ENCODE results near the gene COQ2. TPM values are rescaled to one million over a fixed set of nuclear protein-coding genes. Genes with fewer than 3 reads are reported as not detected.

COQ2 gene
- total RNA-seq, 1 experiment from 2014 or later = 19.8 TPM

DNA sequence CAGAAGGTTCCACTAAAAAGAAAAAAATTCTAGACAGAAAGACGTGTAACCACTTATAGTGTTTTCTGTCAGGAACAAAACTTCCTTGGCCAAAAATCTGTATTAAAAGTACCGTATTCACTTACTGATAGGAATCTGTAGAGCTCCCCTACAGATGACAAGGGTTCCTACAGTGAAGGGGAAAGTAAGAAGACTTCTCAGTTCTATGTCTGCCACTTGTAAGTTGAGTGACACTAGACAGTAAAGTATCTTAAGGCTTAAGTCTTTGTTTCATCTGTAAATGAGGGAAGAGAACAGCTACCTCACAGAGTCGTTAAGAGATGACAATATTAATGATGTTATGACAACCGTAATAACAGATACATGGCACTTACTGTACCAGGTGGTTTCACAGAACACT, 3.3 kb downstream of the COQ2 start:
- WGBS (ENCODE audit: extremely low coverage, insufficient read length, low lambda C conversion rate) = no CpG with 5 or more reads among the region's 4 CpGs
- H3K36me3 Mint-ChIP-seq (ENCODE audit: insufficient read depth in 1 of 3, low read depth in 3 of 3) = peaks cover 0 to 8% (median 4%) of the 10 kb centered on the region in 3 experiments; a peak in 5 of 7 replicates

More for the DNA sequence above, 3.3 kb downstream of the COQ2 start:
- Histone ChIP-seq H2BK12ac (ENCODE audit: insufficient read length, low read depth, low read length) (no peak overlapping the region), H3K18ac (ENCODE audit: insufficient read length, low read depth, low read length) (no peak overlapping the region), H3K23ac (ENCODE audit: insufficient read length, low read depth, low read length) (no peak overlapping the region), H3K4me2 (ENCODE audit: insufficient read depth, insufficient read length, low read length) (no peak overlapping the region), H3K14ac (ENCODE audit: insufficient read depth, low read length) (no peak overlapping the region), H3K27me3 (ENCODE audit: insufficient read depth, low read length) (no peaks in the 10 kb centered on the region; the same call in 1 of the 2 replicates), H2AFZ (ENCODE audit: low read length) (no peak overlapping the region), H2BK5ac (ENCODE audit: insufficient read length, low read length) (no peak overlapping the region), H3K27ac (ENCODE audit: insufficient read length, low read depth, low read length) (no peak overlapping the region), H3K9me3 (ENCODE audit: control insufficient read depth, low read depth, low read length) (no peaks in the 10 kb centered on the region), H3K9ac (ENCODE audit: extremely low read depth, insufficient read length, low read length) (no peak overlapping the region), H2BK20ac (ENCODE audit: low read depth, low read length, poor library complexity, severe bottlenecking) (no peak overlapping the region), H3K4me1 (ENCODE audit: insufficient read depth, low read length) (no peaks in the 10 kb centered on the region), H3K79me1 (ENCODE audit: insufficient read depth, low read depth, low read length, poor library complexity, severe bottlenecking) (no peaks in the 10 kb centered on the region), H4K91ac (ENCODE audit: insufficient read length, low read depth, low read length) (no peak overlapping the region), H3K4ac (ENCODE audit: low read depth, low read length) (no peak overlapping the region), H3K56ac (ENCODE audit: insufficient read length, low read depth, low read length) (no peak overlapping the region), H2BK120ac (ENCODE audit: low read depth, low read length, poor library complexity, severe bottlenecking) (no peak overlapping the region), H3K23me2 (ENCODE audit: insufficient read length, low read depth, low read length, poor library complexity, severe bottlenecking) (peaks cover 9% of the 10 kb centered on the region), H4K5ac (ENCODE audit: insufficient read length, low read depth, low read length) (no peak overlapping the region), H3T11ph (ENCODE audit: low read length) (no peak overlapping the region), H3K79me2 (ENCODE audit: insufficient read depth, low read length) (no peaks in the 10 kb centered on the region), H2BK15ac (ENCODE audit: low read depth, low read length) (no peak overlapping the region), H2AK5ac (ENCODE audit: insufficient read length, low read length) (no peak overlapping the region), H4K20me1 (ENCODE audit: control insufficient read depth, insufficient read depth, insufficient read length) (no peaks in the 10 kb centered on the region), H4K8ac (replicated peaks; ENCODE audit: insufficient read length, low read depth, low read length) (no peak overlapping the region)
- H3K27ac Mint-ChIP-seq = no peak overlapping the region
- H3K4me1 Mint-ChIP-seq = peaks cover 15 to 20% of the 10 kb centered on the region in 2 experiments
- DNase-seq = no peak
- no peak overlapping the region for H3K4me3 Mint-ChIP-seq
- peaks cover 16% of the 10 kb centered on the region for H3K27me3 Mint-ChIP-seq (ENCODE audit: low read depth)
- TF ChIP-seq, protein P1, sequence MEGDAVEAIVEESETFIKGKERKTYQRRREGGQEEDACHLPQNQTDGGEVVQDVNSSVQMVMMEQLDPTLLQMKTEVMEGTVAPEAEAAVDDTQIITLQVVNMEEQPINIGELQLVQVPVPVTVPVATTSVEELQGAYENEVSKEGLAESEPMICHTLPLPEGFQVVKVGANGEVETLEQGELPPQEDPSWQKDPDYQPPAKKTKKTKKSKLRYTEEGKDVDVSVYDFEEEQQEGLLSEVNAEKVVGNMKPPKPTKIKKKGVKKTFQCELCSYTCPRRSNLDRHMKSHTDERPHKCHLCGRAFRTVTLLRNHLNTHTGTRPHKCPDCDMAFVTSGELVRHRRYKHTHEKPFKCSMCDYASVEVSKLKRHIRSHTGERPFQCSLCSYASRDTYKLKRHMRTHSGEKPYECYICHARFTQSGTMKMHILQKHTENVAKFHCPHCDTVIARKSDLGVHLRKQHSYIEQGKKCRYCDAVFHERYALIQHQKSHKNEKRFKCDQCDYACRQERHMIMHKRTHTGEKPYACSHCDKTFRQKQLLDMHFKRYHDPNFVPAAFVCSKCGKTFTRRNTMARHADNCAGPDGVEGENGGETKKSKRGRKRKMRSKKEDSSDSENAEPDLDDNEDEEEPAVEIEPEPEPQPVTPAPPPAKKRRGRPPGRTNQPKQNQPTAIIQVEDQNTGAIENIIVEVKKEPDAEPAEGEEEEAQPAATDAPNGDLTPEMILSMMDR (conservative IDR thresholded peaks at IDR 0.05) = no peak
- no peaks in the 10 kb centered on the region for H3K9me3 Mint-ChIP-seq

Measured in H9 (cell line).